HEK293T (cell line): ENCODE results near the gene MAGEB4.

Source experiments
- ARNT ChIP-seq: fragments of 450-650 bp; IDR thresholded peaks from 2 replicates; pipeline ENCODE4 v1.6.1; 2017; ENCODE audit warnings: mild to moderate bottlenecking
- ELF4 ChIP-seq: fragments of 450-650 bp; IDR thresholded peaks from 2 replicates; pipeline ENCODE4 v1.6.1; 2017; ENCODE audit warnings: antibody characterized with exemption
- FOXK2 ChIP-seq: fragments of 450-650 bp; IDR thresholded peaks from 2 replicates; pipeline ENCODE4 v1.6.1; 2016; ENCODE audit warnings: mild to moderate bottlenecking
- FOXM1 ChIP-seq: fragments of 450-650 bp; IDR thresholded peaks from 2 replicates; pipeline ENCODE4 v1.6.1; 2017; ENCODE audit warnings: mild to moderate bottlenecking, borderline replicate concordance
- HDGF ChIP-seq: fragments of 450-650 bp; IDR thresholded peaks from 2 replicates; pipeline ENCODE4 v1.6.1; 2017; ENCODE audit warnings: antibody characterized with exemption, borderline replicate concordance
- L3MBTL2 ChIP-seq: fragments of 450-650 bp; conservative IDR thresholded peaks from 2 replicates; pipeline ENCODE4 v1.6.1; 2016; ENCODE audit warnings: mild to moderate bottlenecking
- LEF1 ChIP-seq: fragments of 450-650 bp; IDR thresholded peaks from 2 replicates; pipeline ENCODE4 v1.6.1; 2017; ENCODE audit warnings: mild to moderate bottlenecking, borderline replicate concordance
- PKNOX1 ChIP-seq: fragments of 450-650 bp; IDR thresholded peaks from 2 replicates; pipeline ENCODE4 v1.6.1; 2016
- SP1 ChIP-seq: fragments of 450-650 bp; IDR thresholded peaks from 2 replicates; pipeline ENCODE4 v1.6.1; 2017
- SUZ12 ChIP-seq: fragments of 450-650 bp; IDR thresholded peaks from 2 replicates; pipeline ENCODE4 v1.6.1; 2016; ENCODE audit warnings: mild to moderate bottlenecking

GRCh38 chrX:30212172-30212571 is 29.6 kb upstream of the MAGEB4 start:
- no peak for TF ChIP-seq LEF1
- no peak for TF ChIP-seq PKNOX1
- no peak for TF ChIP-seq SUZ12
- TF ChIP-seq FOXM1: no peak
- no peak for TF ChIP-seq ARNT
- no peak for TF ChIP-seq L3MBTL2
- no peak for TF ChIP-seq ELF4
- TF ChIP-seq HDGF: no peak
- TF ChIP-seq SP1: no peak
- no peak for TF ChIP-seq FOXK2
